GM18907 (cell line): ENCODE measurements around the gene SLC6A2.

Experiments
- ATAC-seq: cut with Tn5 transposase; IDR thresholded peaks from one replicate; pipeline ENCODE4 v1.9.1; 2021; ENCODE audit warnings: mild to moderate bottlenecking, moderate library complexity; ENCODE audit not compliant: unreplicated experiment

Gene SLC6A2

DNA sequence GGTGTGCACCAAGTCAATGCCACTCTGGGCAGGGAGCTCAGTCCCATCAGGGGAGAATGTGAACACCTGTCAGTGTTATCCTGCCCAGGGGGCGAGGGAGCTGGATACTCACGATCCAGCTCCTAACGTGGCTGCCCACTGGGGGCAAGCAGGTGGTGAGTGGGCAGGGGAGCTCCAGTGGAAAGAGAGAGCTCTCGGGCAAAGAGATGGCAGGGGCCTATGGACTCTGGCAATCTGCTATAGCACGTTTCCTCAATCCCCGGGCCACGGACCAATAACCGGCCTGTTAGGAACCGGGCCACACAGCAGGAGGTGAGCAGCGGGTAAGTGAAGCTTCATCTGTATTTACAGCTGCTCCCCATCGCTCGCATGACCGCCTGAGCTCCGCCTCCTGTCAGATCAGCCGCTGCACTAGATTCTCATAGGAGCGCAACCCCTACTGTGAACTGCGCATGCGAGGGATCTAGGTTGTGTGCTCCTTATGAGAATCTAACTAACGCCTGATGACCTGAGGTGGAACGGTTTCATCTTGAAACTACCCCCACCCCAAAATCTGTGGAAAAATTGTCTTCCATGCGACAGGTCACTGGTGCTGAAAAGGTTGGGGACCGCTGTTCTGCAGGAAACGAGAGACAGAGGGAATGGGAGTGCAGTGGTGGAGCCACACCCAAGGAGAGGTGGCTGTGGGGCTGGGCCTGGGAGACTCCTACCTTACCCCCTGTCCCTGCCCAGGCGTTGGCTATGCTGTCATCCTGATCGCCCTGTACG, 15.6 kb downstream of the SLC6A2 start:
- ATAC-seq, result no peak

DNA sequence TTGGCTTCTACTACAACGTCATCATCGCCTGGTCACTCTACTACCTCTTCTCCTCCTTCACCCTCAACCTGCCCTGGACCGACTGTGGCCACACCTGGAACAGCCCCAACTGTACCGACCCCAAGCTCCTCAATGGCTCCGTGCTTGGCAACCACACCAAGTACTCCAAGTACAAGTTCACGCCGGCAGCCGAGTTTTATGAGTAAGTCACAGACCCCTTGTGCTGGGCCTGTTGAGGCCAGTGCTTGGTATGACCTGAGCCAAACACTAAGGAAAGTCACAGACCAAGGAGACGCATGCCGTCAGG, 16.1 kb downstream of the SLC6A2 start:
- no peak for ATAC-seq

DNA sequence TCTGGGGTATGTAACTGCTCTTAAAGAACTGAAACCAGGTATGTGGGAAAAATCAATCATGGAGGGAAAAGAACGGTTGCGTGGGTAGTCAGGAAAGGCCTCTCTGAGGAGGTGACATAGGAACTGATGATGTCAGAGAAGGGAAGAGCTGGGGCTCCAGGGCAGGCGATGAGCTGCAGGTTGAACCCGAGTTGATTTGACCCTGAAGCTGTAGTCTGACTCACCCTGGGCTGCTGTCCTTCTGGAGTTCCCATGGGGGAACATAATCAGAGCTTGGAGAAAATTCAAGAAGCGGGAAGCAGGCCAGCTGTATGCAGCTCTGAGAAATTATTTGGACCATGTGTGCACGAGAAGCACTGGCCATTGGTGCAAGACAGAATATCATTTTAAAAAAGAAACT, 16.7 kb downstream of the SLC6A2 start:
- no peak for ATAC-seq

DNA sequence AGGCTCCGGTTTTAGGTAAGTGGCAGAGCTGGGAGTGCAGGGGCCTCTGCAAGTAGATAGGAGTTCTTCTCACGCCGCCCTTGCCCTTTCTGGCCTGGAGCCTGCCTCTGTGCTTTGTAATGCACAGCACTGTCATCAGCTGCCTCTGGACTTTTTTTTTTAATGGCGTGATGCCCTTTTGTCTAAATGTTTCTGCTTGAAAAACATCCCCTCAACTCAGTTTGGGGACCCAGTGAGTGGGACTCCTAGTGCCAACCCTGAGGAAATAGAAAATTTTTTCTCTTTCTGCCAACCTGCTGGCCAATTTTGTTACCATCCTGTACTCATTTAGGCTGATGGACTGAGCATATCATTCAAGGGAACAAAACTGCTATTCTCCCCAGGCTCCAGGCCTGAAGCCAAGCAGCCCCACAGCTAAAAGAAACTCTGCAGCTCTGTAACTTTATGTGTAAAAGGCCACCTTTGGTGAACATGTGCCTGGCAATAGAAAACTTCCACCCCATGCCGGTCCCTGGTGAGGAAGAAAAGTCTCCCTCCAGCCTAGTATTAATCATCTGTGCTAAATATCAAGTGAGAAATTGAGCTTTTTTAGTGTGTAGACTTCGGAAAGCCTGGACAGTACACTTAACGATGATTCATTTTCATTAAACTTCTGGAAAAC, 22.5 kb downstream of the SLC6A2 start:
- ATAC-seq, result no peak

DNA sequence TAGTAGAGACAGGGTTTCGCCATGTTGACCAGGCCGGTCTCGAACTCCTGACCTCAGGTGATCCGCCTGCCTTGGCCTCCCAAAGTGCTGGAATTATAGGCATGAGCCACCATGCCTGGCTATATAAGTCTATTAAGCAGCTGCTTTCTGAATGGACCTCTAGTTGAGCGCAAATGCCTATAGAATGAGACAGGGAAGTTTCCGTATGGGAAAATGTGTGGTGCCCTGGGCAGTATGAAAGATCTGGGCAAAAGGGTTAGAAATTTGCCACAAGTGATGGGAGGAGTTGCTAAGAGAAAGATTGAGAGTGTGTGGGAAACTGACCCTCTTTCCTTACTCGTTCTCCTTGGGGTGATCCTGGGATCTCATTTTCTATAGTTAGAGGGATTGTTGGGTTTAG, 26.3 kb downstream of the SLC6A2 start:
- no peak for ATAC-seq

DNA sequence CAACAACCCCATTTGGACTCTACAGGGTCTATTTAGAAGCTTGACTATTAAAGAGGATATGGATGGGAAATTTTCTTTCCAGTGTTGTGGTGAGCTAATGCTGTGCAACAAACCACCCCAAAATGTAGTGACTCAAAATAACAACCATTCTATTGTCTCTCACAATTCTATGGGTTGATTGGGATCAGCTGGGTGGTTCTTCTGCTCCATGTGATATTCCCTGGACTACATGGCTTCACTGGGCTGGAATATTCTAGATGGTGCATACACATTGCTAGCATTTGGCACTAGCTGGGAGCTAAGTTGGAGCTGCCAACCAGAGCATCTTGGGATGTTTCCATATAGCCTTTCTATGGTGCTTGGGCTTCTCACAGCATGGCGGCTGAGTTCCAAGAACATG, 30.2 kb downstream of the SLC6A2 start:
- ATAC-seq, result no peak

DNA sequence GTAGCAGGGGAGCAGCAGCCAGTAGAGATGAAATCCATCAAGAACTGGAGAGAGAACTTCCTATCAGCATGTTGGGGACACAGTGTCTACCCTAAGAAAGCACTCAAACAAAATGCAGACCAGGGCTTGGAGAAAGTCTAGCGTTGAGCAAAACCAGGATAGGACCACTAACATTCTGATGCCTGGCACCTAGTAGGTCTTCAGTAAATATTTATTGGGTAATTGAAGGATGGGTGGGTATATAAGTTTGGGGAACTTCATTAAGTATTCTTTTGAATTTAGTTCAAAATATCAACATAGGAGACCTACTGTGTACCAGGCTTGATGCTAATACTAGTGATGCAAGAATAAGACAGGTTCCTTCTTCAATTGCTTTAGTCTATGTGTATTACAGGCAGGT, 30.9 kb downstream of the SLC6A2 start:
- no peak for ATAC-seq

DNA sequence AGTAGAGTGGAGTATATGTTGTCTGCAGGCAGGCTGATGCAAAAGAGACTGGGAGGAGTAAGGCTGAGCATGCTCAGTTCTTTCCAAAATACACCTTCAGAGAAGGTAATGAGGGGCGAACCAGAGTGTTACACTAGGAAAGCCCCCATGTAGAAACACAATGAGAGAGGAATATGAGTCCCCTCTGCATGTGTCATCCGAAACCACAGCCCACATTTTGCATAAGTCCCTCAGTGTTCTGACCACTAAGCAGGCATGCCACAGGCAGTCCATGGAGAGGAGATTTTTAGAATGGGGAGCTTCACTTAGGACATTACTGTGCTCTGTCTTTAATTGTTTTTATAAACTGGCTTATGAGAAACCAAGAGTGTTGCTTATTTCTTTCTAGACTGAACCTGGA, 32.0 kb downstream of the SLC6A2 start:
- ATAC-seq, result no peak

DNA sequence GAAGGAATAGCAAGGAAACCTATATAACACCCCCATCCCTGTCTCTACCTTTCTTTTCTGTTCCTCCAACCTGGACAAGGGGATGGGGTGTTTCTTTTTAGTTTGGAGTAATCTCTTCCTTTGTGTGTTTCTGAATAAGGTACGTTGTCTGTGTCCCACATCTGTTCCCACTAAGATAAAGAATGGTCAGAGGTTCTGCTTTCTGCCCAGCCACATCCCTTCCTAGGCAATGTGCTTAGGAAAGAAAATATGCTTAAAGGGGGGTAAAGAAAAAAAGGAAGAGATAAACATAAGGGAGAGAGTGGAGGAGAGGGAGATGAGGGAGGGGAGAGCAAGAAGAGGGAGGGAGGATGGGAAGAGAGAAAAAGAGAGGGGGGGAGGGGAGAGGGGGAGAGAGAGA, 35.1 kb downstream of the SLC6A2 start:
- ATAC-seq, result no peak

DNA sequence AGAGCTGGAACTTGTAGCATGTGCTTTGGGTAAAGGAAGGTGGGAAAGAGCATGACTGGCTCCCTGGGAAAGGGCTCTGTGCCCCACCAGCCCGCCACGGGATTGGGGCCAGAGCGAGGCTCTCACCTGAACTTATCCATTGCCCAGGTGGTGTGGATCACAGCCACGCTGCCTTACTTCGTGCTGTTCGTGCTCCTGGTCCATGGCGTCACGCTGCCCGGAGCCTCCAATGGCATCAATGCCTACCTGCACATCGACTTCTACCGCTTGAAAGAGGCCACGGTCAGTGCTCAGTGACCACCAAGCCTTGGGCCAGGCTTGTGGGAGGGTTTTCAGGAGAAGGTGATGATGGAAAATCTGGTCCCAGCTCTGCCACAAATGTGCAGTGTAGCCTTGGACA, 36.0 kb downstream of the SLC6A2 start:
- ATAC-seq, result no peak

DNA sequence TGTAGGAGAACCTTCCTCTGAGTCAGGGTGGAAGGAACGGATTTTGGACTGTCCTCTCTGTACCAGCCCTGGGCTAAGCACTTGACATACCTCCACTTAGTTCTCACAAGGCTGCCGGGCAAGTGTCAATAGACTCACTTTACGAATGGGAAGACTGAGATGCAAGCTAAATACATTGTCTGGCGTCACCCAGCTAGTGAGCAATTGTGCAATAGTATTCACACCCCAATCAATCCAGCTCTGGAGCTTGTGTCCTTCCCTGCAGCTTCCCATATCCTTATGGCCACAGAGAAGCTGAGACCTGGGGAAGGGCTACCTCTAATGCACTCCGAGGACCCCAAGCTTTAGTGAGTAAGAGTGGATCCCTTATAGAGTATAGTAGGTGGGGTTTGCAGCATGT, 39.8 kb downstream of the SLC6A2 start:
- ATAC-seq, result no peak

DNA sequence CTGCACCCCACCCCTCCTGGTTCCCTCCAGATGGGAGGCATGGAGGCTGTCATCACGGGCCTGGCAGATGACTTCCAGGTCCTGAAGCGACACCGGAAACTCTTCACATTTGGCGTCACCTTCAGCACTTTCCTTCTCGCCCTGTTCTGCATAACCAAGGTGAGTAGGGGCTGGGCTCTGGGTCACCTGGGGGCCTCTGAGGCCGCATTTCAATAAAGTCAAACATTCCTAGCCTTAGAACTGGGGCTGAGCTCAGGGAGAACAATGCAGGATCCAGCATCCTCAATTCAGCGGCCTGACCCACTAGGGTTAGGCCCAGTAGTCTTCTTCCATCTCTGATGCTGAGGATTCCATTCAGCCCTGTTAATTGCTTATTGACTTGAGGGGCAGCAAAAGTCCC, 42.1 kb downstream of the SLC6A2 start:
- ATAC-seq, result no peak

DNA sequence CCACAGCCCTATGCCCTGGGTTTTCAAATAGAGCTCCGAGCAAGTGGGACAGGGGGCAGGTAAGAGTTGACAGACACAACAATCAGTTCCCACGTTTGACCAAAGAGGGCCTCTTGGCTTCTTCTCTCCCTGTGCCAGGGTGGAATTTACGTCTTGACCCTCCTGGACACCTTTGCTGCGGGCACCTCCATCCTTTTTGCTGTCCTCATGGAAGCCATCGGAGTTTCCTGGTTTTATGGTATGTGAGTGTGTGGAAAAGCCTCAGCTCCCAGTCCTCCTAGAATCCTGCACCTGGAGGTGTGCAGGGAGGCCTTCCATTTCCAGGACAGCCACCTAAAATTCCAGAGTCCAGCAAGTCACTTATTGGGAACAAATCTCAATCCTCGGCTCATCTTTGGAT, 42.5 kb downstream of the SLC6A2 start:
- ATAC-seq, result no peak

DNA sequence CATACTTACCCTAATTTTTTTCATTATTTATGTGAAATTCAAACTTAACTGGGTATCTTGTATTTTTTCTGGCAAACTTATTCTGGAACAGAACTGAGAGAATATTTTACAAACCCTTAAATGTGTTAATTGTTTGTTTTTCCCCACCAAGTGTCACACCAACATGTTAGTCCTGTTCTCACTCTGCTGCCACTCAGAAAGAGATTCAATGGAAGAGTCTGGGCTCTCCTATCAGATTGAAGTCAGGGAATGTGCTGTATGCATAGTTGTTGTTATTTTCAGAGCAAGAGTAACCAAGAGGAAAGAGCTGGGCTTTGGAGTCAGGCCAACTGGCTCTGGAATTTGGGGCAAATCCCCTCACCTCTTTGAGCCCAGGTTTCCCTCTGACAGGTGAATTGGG, 43.2 kb downstream of the SLC6A2 start:
- no peak for ATAC-seq

DNA sequence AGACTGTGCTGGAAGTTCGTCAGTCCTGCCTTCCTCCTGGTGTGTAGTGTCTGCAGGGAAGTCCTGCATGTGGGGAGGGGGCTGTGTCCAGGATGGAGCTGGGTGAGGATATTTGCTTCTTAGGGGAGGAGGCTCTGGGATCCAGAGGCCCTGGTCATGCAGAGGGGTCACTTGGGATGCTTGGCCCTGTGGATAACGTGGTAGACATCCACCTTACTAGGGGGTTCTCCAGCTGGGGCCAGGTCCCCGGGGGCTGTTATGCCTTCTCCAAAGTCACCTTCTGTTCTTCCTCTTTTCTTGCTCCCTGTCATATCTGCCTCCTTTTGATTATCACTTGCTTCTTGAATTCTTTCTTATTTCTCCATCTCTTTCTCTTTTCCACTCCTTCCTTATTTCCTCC, 43.8 kb downstream of the SLC6A2 start:
- ATAC-seq, result no peak

DNA sequence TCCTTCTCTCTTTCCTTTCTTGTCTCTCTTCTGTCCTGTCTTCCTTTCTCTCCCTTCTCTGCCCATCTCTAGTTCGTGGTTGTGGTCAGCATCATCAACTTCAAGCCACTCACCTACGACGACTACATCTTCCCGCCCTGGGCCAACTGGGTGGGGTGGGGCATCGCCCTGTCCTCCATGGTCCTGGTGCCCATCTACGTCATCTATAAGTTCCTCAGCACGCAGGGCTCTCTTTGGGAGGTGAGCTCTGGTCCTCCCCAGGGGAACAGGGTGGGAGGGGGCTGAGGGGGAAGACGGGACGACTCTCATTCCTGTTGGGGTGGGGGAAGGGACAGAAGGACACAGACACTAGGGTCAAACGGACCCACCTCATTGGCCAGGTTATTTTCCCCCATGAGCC, 44.3 kb downstream of the SLC6A2 start:
- ATAC-seq, result no peak

DNA sequence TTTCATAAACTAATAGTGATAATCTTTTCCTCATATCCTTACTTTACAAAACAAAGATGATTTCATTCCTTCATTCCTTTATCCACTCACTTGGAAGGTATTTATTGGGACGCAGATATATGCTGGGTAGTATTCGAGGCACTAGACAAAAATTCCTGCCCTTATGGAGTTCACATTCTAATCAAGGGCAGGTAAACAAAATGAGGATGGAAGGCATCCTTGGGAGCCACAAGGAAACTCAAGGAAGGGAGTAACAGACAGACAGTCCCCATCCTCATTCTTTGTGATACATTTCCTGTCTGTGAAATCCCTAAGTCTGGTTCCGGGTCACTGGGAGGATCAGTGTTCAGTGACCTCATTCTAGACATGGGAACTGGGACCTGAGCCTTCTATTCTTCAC, 45.2 kb downstream of the SLC6A2 start:
- ATAC-seq, result no peak

DNA sequence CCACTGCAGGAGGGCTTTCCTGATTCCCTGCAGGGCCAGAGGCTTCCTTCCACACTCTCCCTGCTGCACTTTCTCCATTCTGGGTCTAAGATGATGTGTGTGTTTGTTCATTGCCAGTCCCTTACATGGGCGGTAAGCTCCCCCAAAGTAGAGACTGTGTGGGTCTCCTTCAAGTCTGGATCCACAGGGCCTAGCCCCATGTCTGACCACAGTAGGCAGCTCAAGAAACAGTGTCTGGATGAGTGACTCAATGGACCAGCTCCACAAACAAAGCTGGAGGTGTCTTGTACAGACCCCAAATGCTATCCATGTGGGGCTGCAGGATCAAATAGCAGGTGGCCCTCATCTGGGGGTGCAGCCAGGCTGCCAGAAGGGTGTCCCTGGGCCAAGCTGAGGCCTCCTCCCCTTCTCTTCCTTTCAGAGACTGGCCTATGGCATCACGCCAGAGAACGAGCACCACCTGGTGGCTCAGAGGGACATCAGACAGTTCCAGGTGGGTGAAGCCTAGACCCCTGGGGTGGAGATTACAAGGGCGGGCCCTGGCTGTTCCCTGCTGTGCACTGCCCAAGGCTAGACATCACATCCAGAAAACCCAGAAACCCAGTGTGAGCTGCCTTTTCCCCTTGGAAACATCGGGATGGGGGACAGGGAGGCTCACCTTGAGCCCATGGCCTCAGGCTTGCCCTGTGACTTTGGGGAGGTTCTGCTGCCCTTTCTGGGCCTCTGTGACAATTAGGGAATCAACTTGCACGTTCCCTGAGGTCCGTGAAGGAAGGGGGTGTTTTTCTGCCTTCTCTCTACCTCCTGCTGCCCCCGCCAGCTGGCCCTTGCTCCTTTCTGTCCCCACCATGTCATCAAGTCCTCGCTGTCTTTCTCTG, 45.9 kb downstream of the SLC6A2 start:
- ATAC-seq, result peak; percentile 82

DNA sequence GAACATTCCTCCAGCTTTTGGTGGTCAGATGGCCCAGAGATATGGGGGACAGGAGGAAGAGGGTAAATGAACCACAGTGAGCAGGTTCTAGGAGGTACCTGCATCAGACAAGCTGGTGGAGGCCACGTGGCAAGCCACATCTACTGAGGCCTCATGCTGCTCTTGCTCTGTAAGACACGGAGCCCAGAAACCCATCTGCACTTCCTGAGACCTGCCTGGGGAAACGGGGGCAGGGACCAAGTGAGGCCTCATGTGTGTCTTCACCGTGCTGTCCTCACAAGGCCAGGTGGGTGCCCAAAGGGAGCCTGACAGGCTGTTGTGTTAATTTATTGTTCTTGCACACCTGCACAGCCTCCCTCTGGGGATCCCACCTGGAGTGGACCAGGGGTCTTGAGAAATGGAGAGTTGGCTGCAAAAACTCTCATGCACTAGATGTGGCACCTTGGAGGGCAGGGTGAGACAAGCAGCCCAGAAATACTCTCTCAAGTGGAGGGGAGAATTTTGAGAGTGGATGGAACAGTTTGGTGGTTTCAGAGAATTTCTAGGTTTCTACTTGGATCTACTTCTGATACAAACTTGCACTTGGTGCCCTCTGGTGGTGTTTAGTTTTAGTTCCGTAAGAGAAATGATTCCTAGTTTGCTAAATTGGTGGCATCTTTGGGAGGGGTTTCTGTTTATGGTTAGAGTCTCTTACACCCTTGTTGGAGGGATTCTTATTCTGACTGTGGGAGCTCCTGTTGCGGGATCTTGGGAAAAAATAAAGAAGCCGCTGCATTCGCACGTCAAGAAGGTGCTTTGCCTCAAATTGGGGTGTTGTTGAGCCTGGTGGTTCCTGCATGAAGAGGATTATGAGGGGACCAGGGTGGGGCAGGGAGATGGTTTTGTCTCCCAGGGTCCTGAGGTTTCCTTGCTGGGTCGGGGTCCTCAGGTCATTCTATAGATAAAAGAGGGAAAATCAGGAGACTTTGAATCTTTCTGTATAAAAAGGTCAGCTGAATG, 47.5 kb downstream of the SLC6A2 start:
- ATAC-seq, result no peak

DNA sequence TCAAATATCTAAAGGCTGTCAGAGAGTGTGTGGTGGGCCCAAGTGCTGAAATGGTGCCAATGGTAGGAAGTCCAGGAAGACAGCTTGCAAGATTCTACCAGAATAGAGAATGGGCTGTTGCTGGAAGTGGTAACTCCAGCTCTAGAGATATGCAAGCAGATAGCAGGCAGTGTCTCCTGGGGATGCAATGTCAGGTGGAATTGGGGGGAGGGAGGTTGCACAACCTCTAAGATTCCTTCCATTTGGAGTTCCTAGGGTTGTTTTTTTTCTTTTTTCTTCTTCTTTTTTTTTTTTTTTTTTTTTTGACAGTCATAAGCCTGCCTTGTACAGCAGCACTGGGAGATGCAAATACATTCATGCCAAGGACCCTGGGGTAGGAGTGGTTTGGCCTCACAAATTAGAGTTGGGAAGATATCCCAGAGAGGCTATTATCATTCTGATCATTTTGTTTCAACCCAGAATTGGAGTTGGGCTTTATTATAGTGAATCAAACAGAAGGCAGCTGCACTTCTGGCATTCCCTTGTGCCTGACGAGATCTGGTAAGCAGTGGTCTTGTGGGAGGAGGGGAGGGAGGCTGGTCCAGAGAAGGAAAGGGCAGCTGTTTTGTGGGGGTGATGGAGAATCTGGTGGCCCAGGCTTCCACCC, 51.1 kb downstream of the SLC6A2 start:
- no peak for ATAC-seq
